Activated CD8-positive, alpha-beta memory T cell treated with anti-CD3 and anti-CD28 coated beads, Interleukin-2, amount 50 U/mL, for 24 hours (primary cell): ENCODE results near the gene SCN8A.

Experiments
- DNase-seq: peaks from one replicate; pipeline ENCODE4 v3.0.0-alpha.2; 2020; ENCODE audit errors: extremely low read depth

Gene SCN8A

GRCh38 chr12:51669271-51669670, 78.2 kb downstream of the SCN8A start:
- no peak for DNase-seq

GRCh38 chr12:51669996-51670395, 79.0 kb downstream of the SCN8A start:
- no peak for DNase-seq

- DNase-seq, result no peak
Measured at GRCh38 chr12:51672334-51672733, 81.3 kb downstream of the SCN8A start.

GRCh38 chr12:51675071-51675803, 84.2 kb downstream of the SCN8A start:
- no peak for DNase-seq

- DNase-seq, result no peak
Measured at GRCh38 chr12:51676875-51677274, 85.8 kb downstream of the SCN8A start.

GRCh38 chr12:51677284-51677968, 86.4 kb downstream of the SCN8A start:
- no peak for DNase-seq

GRCh38 chr12:51678086-51678724, 87.2 kb downstream of the SCN8A start:
- no peak for DNase-seq

GRCh38 chr12:51682981-51683380, 91.9 kb downstream of the SCN8A start:
- no peak for DNase-seq

- DNase-seq, result no peak
Measured at GRCh38 chr12:51683763-51684357, 92.8 kb downstream of the SCN8A start.

- DNase-seq, result no peak
Measured at GRCh38 chr12:51686727-51687126, 95.7 kb downstream of the SCN8A start.

GRCh38 chr12:51687177-51687576, 96.1 kb downstream of the SCN8A start:
- no peak for DNase-seq

- DNase-seq, result no peak
Measured at GRCh38 chr12:51687614-51688013, 96.6 kb downstream of the SCN8A start.

- DNase-seq, result no peak
Measured at GRCh38 chr12:51689983-51690382, 99.0 kb downstream of the SCN8A start.

- no peak for DNase-seq
Measured at GRCh38 chr12:51692016-51692415, 101.0 kb downstream of the SCN8A start.

GRCh38 chr12:51693569-51693968, 102.5 kb downstream of the SCN8A start:
- no peak for DNase-seq

GRCh38 chr12:51694146-51694545, 103.1 kb downstream of the SCN8A start:
- DNase-seq, result no peak

GRCh38 chr12:51695241-51696010, 104.4 kb downstream of the SCN8A start:
- no peak for DNase-seq

- no peak for DNase-seq
Measured at GRCh38 chr12:51699219-51699618, 108.2 kb downstream of the SCN8A start.

GRCh38 chr12:51700887-51701286, 109.9 kb downstream of the SCN8A start:
- no peak for DNase-seq

GRCh38 chr12:51702587-51702986, 111.6 kb downstream of the SCN8A start:
- DNase-seq, result no peak

- no peak for DNase-seq
Measured at GRCh38 chr12:51705450-51705849, 114.4 kb downstream of the SCN8A start.

GRCh38 chr12:51706206-51706605, 115.2 kb downstream of the SCN8A start:
- no peak for DNase-seq
